A549 treated with dexamethasone at 1 μM for 4 hours (cell line): ENCODE measurements around the gene SUOX. TPM values are rescaled to one million over a fixed set of nuclear protein-coding genes. Genes with fewer than 3 reads are reported as not detected.

ENCODE experiments used
- total RNA-seq: library from RNA; stranded (reverse); fragments of 200-300 nt; extraction: Qiagen RNA extraction; gene quantifications from 5 replicates; pipeline ENCODE4 v1.2.3, GENCODE V29; 2022

Gene SUOX
- 7.2 to 9.5 TPM (median 8.0 TPM) in 5 replicates for total RNA-seq

DNA sequence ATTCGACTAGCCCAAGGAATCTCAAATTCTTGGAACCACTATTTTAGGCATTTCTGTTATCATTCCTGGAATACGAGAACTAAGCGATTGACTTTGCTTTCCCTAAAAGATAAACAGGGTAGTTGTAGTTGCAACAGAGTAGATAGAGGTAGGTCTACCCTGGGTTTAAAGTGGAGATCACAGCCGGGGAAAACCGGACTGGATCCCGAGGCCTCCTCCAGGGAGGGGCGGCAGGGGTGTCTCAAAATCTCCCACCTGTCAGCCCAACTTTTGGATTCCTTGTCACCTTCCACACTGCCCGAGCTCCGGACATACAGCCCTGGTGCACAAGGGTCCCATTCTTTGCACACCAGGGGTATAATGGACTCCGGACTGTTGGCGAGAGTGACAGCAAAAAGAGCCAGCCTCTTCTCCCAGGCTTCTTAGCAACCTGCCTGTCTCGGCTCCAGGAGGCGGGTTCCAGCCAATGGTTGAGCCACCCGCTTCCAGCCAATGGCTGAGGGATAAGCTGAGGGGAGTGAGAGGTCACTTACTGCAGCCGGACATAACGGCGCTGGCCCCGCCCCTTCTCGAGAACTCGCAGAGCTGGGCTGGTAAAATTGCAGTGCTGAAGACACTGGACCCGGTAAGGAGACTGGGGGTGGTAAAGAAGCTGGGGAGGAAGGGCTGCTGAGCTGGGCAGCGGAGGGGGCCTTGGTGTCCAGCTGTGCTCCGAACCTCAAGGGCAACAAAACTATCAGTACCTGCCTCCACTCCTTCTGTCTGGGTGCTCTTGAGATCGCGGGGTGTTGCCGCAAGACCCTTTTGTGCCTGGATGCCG, at the start of gene SUOX:
Gene SUOX, plus strand, starts transcription at position 562 of the 820 bp plus-strand sequence. CDS start 4,946 bp downstream, outside the sequence.

DNA sequence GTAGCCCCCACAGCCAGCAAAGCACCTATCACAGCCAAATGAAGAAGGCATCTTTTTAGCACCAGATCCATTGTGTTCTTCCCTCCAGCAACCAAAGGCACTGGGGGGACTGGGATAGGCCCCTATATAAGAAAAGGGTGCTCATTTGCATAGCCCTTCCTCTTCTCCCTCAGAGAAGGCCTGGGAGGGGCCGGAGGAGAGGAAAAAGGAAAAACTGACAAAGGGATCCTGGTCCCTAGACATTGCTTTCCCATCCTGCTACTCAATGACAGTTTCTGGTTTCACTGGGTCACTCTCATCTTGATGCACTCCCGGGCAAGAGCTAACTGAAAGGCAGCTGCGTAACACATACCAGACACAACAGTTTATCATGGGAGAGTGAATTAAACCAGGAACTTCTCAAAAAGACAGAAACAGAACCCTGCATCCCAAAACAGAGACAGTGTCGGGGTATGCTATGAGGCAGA, 31.1 kb upstream of the SUOX start, which contains the start of gene PMEL:
Gene PMEL, minus strand, starts transcription at position 102 of the 467 bp plus-strand sequence. Its CDS starts 31 bp downstream, at position 71.

DNA sequence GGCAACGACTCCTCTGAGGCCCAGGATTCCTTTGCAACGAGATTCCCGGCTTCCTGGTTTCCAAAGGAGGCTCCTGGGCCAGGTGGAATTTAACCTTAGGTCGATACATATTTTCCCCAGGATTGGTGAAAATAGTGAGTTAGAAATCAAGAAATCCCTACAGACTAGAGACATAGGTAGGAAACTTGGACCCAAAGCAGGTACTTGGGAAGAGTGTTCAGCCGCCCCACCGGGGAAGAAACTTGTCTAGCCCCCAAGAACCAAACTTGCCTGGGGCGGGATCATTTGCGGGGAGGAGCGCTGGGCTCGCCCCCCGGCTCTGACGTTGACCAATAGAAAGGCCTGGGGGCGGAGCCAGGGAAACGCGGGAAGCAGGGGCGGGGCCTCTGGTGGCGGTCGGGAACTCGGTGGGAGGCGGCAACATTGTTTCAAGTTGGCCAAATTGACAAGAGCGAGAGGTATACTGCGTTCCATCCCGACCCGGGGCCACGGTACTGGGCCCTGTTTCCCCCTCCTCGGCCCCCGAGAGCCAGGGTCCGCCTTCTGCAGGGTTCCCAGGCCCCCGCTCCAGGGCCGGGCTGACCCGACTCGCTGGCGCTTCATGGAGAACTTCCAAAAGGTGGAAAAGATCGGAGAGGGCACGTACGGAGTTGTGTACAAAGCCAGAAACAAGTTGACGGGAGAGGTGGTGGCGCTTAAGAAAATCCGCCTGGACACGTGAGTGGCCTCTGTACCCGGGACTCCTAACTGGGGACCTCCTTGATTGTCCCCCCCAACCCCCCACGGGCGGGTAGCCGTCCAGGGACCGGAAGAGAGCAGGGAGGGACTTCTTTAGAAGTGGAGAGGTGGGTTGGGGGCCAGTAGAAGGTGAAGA, 30.4 kb upstream of the SUOX start, which contains the start of gene CDK2:
Gene CDK2, plus strand, starts transcription at position 423 of the 874 bp plus-strand sequence. Its CDS starts 179 bp downstream, at position 602.

DNA sequence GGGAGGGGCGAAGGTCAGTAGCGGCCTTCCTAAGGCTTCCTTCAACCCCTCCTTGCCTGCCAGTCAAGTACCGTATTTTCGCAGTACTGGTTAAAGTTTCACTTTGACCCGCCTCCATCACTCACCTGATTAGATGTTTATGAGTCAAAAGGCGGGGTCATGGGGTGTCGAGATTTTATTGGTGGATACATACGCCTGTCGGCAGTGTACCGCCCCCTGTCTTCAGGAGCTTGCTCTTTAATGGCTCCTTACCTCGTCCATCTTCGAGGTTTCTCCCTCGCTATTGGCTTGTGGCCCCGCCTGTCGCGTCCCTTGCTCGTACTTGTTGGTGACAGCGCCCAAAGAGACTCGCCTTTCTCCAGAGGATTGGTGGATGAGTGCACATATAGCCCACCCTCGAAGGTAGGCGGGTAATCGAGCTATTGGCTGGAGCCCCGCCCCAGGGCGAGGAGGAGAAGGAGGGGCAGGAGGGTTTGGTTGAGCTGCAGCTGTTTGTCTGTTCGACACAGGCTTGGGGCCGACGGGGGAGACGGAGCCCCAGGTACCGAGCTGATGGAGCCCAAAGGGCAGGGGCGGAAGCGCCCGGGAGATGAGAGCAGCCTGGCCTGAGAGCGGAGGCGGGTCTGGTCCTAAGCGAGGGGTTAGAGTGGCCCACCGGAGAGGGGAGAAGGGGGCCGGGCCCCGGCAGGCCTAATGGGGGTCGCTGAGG, 23.3 kb upstream of the SUOX start, which contains the start of gene RAB5B:
Gene RAB5B, plus strand, starts transcription at position 480 of the 709 bp plus-strand sequence. CDS start 12,883 bp downstream, outside the sequence.

DNA sequence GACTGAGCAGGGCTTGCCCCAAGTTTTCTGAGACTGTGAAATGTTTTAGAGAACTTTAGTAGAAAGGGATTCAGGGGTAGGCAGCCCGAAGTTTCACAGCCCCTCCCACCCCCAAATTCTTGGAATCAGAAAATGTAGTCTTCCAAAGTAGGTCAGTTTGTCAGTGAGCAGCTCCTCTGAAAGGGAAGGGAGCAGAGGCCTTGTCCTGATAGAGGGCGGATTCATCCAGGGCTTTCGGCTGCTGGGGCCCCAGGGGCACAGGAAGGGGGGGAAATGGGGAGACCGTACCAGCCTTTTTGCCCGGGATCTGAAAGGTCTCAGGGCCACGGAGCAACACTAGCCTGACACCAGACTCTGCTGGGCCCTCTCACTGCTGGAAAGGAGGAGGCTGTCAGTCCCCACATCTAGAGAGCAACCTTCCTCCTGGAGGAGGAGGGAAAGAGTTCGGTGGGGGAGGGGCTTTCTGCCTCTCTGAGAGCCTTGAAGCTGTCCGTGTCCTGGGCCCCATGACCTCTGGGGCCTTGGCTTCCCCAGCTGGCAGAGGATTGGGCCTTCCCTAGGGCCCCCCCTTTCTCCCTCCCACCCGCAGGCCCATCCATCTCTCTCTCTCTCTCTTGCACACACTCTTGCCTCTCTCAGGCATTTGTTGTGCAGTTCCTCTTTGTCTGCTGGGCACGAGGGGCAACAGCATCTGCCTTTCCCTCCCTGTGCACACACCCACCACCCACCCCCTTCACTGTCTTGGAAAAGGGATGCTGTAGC, 23.5 kb downstream of the SUOX start, which contains the start of gene IKZF4:
Gene IKZF4, plus strand, starts transcription at position 621 of the 762 bp plus-strand sequence. CDS start 451 bp downstream, outside the sequence.

DNA sequence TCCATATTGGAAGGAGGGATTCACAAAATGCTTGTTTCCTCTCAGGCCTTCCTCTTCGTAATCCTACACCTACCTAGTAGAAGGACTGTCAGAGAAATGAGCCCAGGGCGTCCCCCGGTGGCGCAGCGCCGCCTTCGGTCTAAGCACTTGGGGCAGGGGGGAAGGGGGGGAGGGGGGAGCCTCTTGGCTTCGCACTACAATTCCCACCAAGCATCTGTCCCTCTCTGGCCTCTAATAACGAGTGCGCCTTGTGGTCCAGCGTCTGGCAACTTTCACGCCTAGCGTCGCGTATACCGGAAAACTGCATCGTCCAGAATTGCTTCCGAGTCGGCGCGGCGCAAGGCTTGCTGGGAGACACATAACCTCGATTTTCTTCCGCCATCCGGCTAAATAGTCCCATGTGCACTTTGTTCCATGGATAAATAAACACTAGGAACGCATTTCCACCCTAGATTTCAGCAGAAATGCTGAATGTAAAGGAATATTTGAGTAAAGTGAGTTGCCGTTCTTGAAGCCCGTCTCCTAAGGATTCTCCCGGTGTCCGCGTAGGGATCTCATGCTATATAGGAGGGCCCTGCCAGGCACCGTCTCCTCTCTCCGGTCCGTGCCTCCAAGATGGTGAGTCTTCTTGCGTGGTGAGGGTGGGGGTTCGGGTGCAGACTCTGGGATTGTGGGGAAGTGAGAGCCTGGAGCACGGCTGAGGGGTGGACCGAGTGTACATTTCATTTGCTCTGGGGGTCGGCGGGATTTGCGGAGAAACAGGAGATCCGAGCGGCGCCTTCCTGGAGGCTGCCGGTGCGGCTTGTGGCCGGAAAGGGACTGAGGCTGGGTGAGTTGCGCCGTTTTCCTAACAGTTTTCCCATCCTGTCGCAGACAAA, 44.7 kb downstream of the SUOX start, which contains the start of gene RPS26:
Gene RPS26, plus strand, starts transcription at position 367 of the 878 bp plus-strand sequence. Its CDS starts 249 bp downstream, at position 616.

Other genes with a start within 250 kb of the SUOX start
- gene SARNP, start 179.6 kb upstream of the SUOX start, total RNA-seq: 84.0 to 146 TPM (median 85.8 TPM) in 5 replicates
- gene ORMDL2, start 179.2 kb upstream of the SUOX start, total RNA-seq: 79.6 to 103 TPM (median 94.6 TPM) in 5 replicates
- gene DNAJC14, start 167.7 kb upstream of the SUOX start, total RNA-seq: 20.7 to 28.0 TPM (median 25.9 TPM) in 5 replicates
- 0.29 to 0.45 TPM (median 0.32 TPM) in 5 replicates for gene MMP19, start 154.3 kb upstream of the SUOX start, total RNA-seq
- gene PYM1, start 69.4 kb upstream of the SUOX start, total RNA-seq: 38.8 to 45.9 TPM (median 41.1 TPM) in 5 replicates
- 16.0 to 20.2 TPM (median 19.4 TPM) in 5 replicates for gene DGKA, start 66.1 kb upstream of the SUOX start, total RNA-seq
- 0.53 to 1.1 TPM (median 0.67 TPM) in 5 replicates for gene PMEL, start 31.2 kb upstream of the SUOX start, total RNA-seq
- 47.2 to 60.1 TPM (median 52.4 TPM) in 5 replicates for gene CDK2, start 30.4 kb upstream of the SUOX start, total RNA-seq
- gene RAB5B, start 23.2 kb upstream of the SUOX start, total RNA-seq: 28.1 to 38.0 TPM (median 35.9 TPM) in 5 replicates
- 2.3 to 2.9 TPM (median 2.8 TPM) in 5 replicates for gene IKZF4, start 23.8 kb downstream of the SUOX start, total RNA-seq
- gene RPS26, start 44.6 kb downstream of the SUOX start, total RNA-seq: 569 to 686 TPM (median 600 TPM) in 5 replicates
- gene ERBB3, start 82.9 kb downstream of the SUOX start, total RNA-seq: 1.1 to 1.7 TPM (median 1.3 TPM) in 5 replicates
- 310 to 332 TPM (median 329 TPM) in 5 replicates for gene PA2G4, start 107.3 kb downstream of the SUOX start, total RNA-seq
- gene RPL41, start 119.4 kb downstream of the SUOX start, total RNA-seq: 5,372 to 6,304 TPM (median 5,793 TPM) in 5 replicates
- 2.5 to 3.5 TPM (median 3.1 TPM) in 5 replicates for gene ZC3H10, start 121.0 kb downstream of the SUOX start, total RNA-seq
- 56.5 to 75.8 TPM (median 72.7 TPM) in 5 replicates for gene ESYT1, start 131.0 kb downstream of the SUOX start, total RNA-seq
- 68.1 to 83.2 TPM (median 73.8 TPM) in 5 replicates for gene MYL6B, start 155.3 kb downstream of the SUOX start, total RNA-seq
- 2,040 to 3,443 TPM (median 2,154 TPM) in 5 replicates for gene MYL6, start 161.1 kb downstream of the SUOX start, total RNA-seq
- gene SMARCC2, start 192.2 kb downstream of the SUOX start, total RNA-seq: 22.5 to 42.3 TPM (median 39.4 TPM) in 5 replicates
- 21.6 to 27.4 TPM (median 26.5 TPM) in 5 replicates for gene RNF41, start 224.6 kb downstream of the SUOX start, total RNA-seq
- gene NABP2, start 227.1 kb downstream of the SUOX start, total RNA-seq: 54.2 to 64.3 TPM (median 59.9 TPM) in 5 replicates
- gene SLC39A5, start 232.8 kb downstream of the SUOX start, total RNA-seq: 0.09 TPM in 1 of 5 replicates, not detected in the others